SK-N-SH treated with all-trans-retinoic acid at 6 μM for 48 hours (cell line): ENCODE results near the gene TSPAN14.

Source experiments
- ATAC-seq: fragments of 200-7000 bp; cut with Tn5 transposase; 3 replicates; pipeline ENCODE4 v1.9.1; 2020; ENCODE audit warnings: mild to moderate bottlenecking, moderate library complexity
- ARNTL ChIP-seq: fragments of 450-650 bp; formaldehyde crosslinking; IDR thresholded peaks from 2 replicates; pipeline ENCODE4 v1.5.0; 2020; ENCODE audit warnings: low read depth, mild to moderate bottlenecking, moderate library complexity, borderline replicate concordance
- BACH2 ChIP-seq: fragments of 250-450 bp; sonication (Bioruptor Pico); IDR thresholded peaks from 2 replicates; pipeline ENCODE4 v1.9.0; 2021; ENCODE audit warnings: mild to moderate bottlenecking, borderline replicate concordance
- CREB5 ChIP-seq: fragments of 250-450 bp; sonication (Bioruptor Pico); IDR thresholded peaks from 2 replicates; pipeline ENCODE4 v1.5.1; 2020; ENCODE audit warnings: low read depth, mild to moderate bottlenecking, moderate library complexity
- CSDC2 ChIP-seq: fragments of 250-450 bp; sonication (Bioruptor Pico); IDR thresholded peaks from 2 replicates; pipeline ENCODE4 v1.5.0; 2020; ENCODE audit warnings: mild to moderate bottlenecking, moderate library complexity
- CSRNP3 ChIP-seq: fragments of 250-450 bp; sonication (Bioruptor Pico); IDR thresholded peaks from 2 replicates; pipeline ENCODE4 v1.5.1; 2021; ENCODE audit warnings: mild to moderate bottlenecking, moderate library complexity
- ESRRG ChIP-seq: fragments of 250-450 bp; sonication (Bioruptor Pico); IDR thresholded peaks from 2 replicates; pipeline ENCODE4 v1.6.1; 2021; ENCODE audit warnings: mild to moderate bottlenecking
- GLIS3 ChIP-seq: fragments of 250-450 bp; sonication (Bioruptor Pico); IDR thresholded peaks from 2 replicates; pipeline ENCODE4 v1.5.0; 2020; ENCODE audit warnings: mild to moderate bottlenecking, moderate library complexity
- ISL1 ChIP-seq: fragments of 250-450 bp; sonication (Bioruptor Pico); IDR thresholded peaks from 2 replicates; pipeline ENCODE4 v2.1.2; 2022; ENCODE audit warnings: mild to moderate bottlenecking, moderate library complexity
- OSR1 ChIP-seq: fragments of 250-450 bp; sonication (Bioruptor Pico); IDR thresholded peaks from 2 replicates; pipeline ENCODE4 v1.8.0; 2022; ENCODE audit warnings: moderate library complexity, mild to moderate bottlenecking, inconsistent platforms
- PATZ1 ChIP-seq: fragments of 250-450 bp; sonication (Bioruptor Pico); IDR thresholded peaks from 2 replicates; pipeline ENCODE4 v1.8.0; 2020; ENCODE audit warnings: mild to moderate bottlenecking, moderate library complexity, borderline replicate concordance
- POU6F1 ChIP-seq: fragments of 250-450 bp; sonication (Bioruptor Pico); IDR thresholded peaks from 2 replicates; pipeline ENCODE4 v1.8.0; 2021; ENCODE audit warnings: low read depth, mild to moderate bottlenecking, moderate library complexity, borderline replicate concordance
- PPARA ChIP-seq: fragments of 250-450 bp; sonication (Bioruptor Pico); IDR thresholded peaks from 2 replicates; pipeline ENCODE4 v1.5.0; 2020; ENCODE audit warnings: mild to moderate bottlenecking, borderline replicate concordance
- RARB ChIP-seq: fragments of 250-450 bp; sonication (Bioruptor Pico); IDR thresholded peaks from 2 replicates; pipeline ENCODE4 v1.8.0; 2021; ENCODE audit warnings: mild to moderate bottlenecking, moderate library complexity
- SNAI2 ChIP-seq: fragments of 250-450 bp; sonication (Bioruptor Pico); IDR thresholded peaks from 2 replicates; pipeline ENCODE4 v1.5.0; 2020; ENCODE audit warnings: mild to moderate bottlenecking, moderate library complexity
- TCF4 ChIP-seq: fragments of 250-450 bp; sonication (Bioruptor Pico); IDR thresholded peaks from 2 replicates; pipeline ENCODE4 v1.8.0; 2021; ENCODE audit warnings: mild to moderate bottlenecking, moderate library complexity, borderline replicate concordance
- TOX ChIP-seq: fragments of 250-450 bp; sonication (Bioruptor Pico); IDR thresholded peaks from 2 replicates; pipeline ENCODE4 v1.8.0; 2021; ENCODE audit warnings: mild to moderate bottlenecking, moderate library complexity, borderline replicate concordance
- TSHZ2 ChIP-seq: fragments of 250-450 bp; sonication (Bioruptor Pico); IDR thresholded peaks from 2 replicates; pipeline ENCODE4 v1.5.0; 2020; ENCODE audit warnings: mild to moderate bottlenecking, moderate library complexity
- ZC3H10 ChIP-seq: fragments of 250-450 bp; sonication (Bioruptor Pico); IDR thresholded peaks from 2 replicates; pipeline ENCODE4 v1.5.1; 2021; ENCODE audit warnings: mild to moderate bottlenecking, moderate library complexity
- ZFP3 ChIP-seq: fragments of 250-450 bp; sonication (Bioruptor Pico); IDR thresholded peaks from 2 replicates; pipeline ENCODE4 v1.5.0; 2020; ENCODE audit warnings: mild to moderate bottlenecking, moderate library complexity
- ZFP30 ChIP-seq: fragments of 450-650 bp; formaldehyde crosslinking; IDR thresholded peaks from 2 replicates; pipeline ENCODE4 v1.5.0; 2022; ENCODE audit warnings: mild to moderate bottlenecking, moderate library complexity
- ZNF565 ChIP-seq: fragments of 450-650 bp; formaldehyde crosslinking; conservative IDR thresholded peaks from 2 replicates; pipeline ENCODE4 v1.5.0; 2020; ENCODE audit warnings: low read depth, mild to moderate bottlenecking, moderate library complexity
- ZNF70 ChIP-seq: fragments of 450-650 bp; formaldehyde crosslinking; IDR thresholded peaks from 2 replicates; pipeline ENCODE4 v1.5.0; 2020; ENCODE audit warnings: mild to moderate bottlenecking, moderate library complexity
- ZNF8 ChIP-seq: fragments of 450-650 bp; formaldehyde crosslinking; IDR thresholded peaks from 2 replicates; pipeline ENCODE4 v1.5.0; 2020; ENCODE audit warnings: mild to moderate bottlenecking, moderate library complexity

TSPAN14 gene

GRCh38 chr10:80437227-80437626, 16.9 kb upstream of the TSPAN14 start:
- TF ChIP-seq PATZ1 (CRISPR knock-in tag) (no peak), ISL1 (no peak), TSHZ2 (CRISPR knock-in tag) (no peak), ZNF565 (no peak), PPARA (CRISPR knock-in tag) (no peak), BACH2 (CRISPR knock-in tag) (no peak), TCF4 (CRISPR knock-in tag) (no peak), ESRRG (CRISPR knock-in tag) (no peak), SNAI2 (CRISPR knock-in tag) (no peak), RARB (no peak), OSR1 (CRISPR knock-in tag) (no peak)
- no peak for ATAC-seq

- ATAC-seq, result no peak
- no peak for TF ChIP-seq ZFP3 (CRISPR knock-in tag)
- TF ChIP-seq SNAI2 (CRISPR knock-in tag), result no peak
- no peak for TF ChIP-seq ZNF8 (CRISPR knock-in tag)
- no peak for TF ChIP-seq PATZ1 (CRISPR knock-in tag)
Observed at GRCh38 chr10:80441831-80442230, 12.3 kb upstream of the TSPAN14 start.

GRCh38 chr10:80442879-80443278, 11.2 kb upstream of the TSPAN14 start:
- ATAC-seq, result peak; percentile 51
- TF ChIP-seq CSRNP3 (CRISPR knock-in tag) (no peak), ISL1 (no peak), ZFP30 (no peak), RARB (no peak), ZNF565 (no peak), GLIS3 (CRISPR knock-in tag) (no peak), PPARA (CRISPR knock-in tag) (no peak), ARNTL (CRISPR knock-in tag) (no peak), TOX (no peak), ZC3H10 (no peak), BACH2 (CRISPR knock-in tag) (no peak), POU6F1 (no peak), CREB5 (CRISPR knock-in tag) (no peak), CSDC2 (CRISPR knock-in tag) (no peak), ZFP3 (CRISPR knock-in tag) (no peak), ZNF70 (no peak)
- TF ChIP-seq, all 23 proteins: peak for 0
